K562 (cell line): Measurements from ENCODE around the gene TFPI. TPM values are rescaled to one million over a fixed set of nuclear protein-coding genes. Genes with fewer than 3 reads are reported as not detected.

Experiments used
- CREBBP ChIP-seq: IDR thresholded peaks from one replicate; pipeline ENCODE4 v1.6.1; 2012; ENCODE audit warnings: low read depth, mild to moderate bottlenecking, control low read depth, inconsistent platforms, low read length
- DNMT1 ChIP-seq: fragments of 450-650 bp; IDR thresholded peaks from 2 replicates; pipeline ENCODE4 v1.6.1; 2016; ENCODE audit warnings: antibody characterized with exemption, mild to moderate bottlenecking
- ESRRB ChIP-seq: fragments of 250-450 bp; sonication (Bioruptor Pico); IDR thresholded peaks from 2 replicates; pipeline ENCODE4 v1.5.0; 2020; ENCODE audit warnings: mild to moderate bottlenecking, moderate library complexity, borderline replicate concordance
- IFI16 ChIP-seq: fragments of 250-450 bp; sonication (Bioruptor Pico); IDR thresholded peaks from 2 replicates; pipeline ENCODE4 v2.1.2; 2022; ENCODE audit warnings: mild to moderate bottlenecking, inconsistent platforms
- L3MBTL2 ChIP-seq: fragments of 450-650 bp; IDR thresholded peaks from 2 replicates; pipeline ENCODE4 v1.6.1; 2016; ENCODE audit warnings: mild to moderate bottlenecking, moderate library complexity
- MCM2 ChIP-seq: fragments of 450-650 bp; IDR thresholded peaks from 2 replicates; pipeline ENCODE4 v1.6.1; 2017; ENCODE audit warnings: low read depth, mild to moderate bottlenecking
- MNT ChIP-seq, 2 experiments: fragments of 450-650 bp; conservative IDR thresholded peaks; 2 replicates each; pipeline ENCODE4 v1.6.1; 2017; ENCODE audit warnings: mild to moderate bottlenecking in 2 of 2, moderate library complexity in 2 of 2
- PURB ChIP-seq: sonication (generic); formaldehyde crosslinking; IDR thresholded peaks from 2 replicates; pipeline ENCODE4 v1.9.0; 2021; ENCODE audit warnings: low read depth, mild to moderate bottlenecking, missing genetic modification reagents
- RFX7 ChIP-seq: fragments of 250-450 bp; sonication (Bioruptor Pico); IDR thresholded peaks from 2 replicates; pipeline ENCODE4 v1.5.1; 2021; ENCODE audit warnings: mild to moderate bottlenecking
- TARDBP ChIP-seq: fragments of 450-650 bp; IDR thresholded peaks from 2 replicates; pipeline ENCODE4 v1.6.1; 2016
- TRIM24 ChIP-seq, 2 experiments: fragments of 450-650 bp; IDR thresholded peaks; 2 replicates each; pipeline ENCODE4 v1.6.1; 2016
- ZNF143 ChIP-seq: sonication (generic); formaldehyde crosslinking; IDR thresholded peaks from 2 replicates; pipeline ENCODE4 v1.9.0; 2022; ENCODE audit warnings: mild to moderate bottlenecking, missing genetic modification reagents
- ZNF174 ChIP-seq: fragments of 250-450 bp; sonication (Bioruptor Pico); IDR thresholded peaks from 2 replicates; pipeline ENCODE4 v1.4.0; 2020; ENCODE audit warnings: mild to moderate bottlenecking
- ZNF695 ChIP-seq: fragments of 450-650 bp; formaldehyde crosslinking; IDR thresholded peaks from 2 replicates; pipeline ENCODE4 v1.4.0; 2020; ENCODE audit warnings: mild to moderate bottlenecking, moderate library complexity
- ZNF766 ChIP-seq: fragments of 200-800 bp; sonication (Bioruptor generic); conservative IDR thresholded peaks from 2 replicates; pipeline ENCODE4 v1.6.1; 2016; ENCODE audit warnings: missing genetic modification characterization, missing compliant biosample characterization
- polyA plus RNA-seq, 8 experiments: library from polyadenylated mRNA; depleted of rRNA in 4 of 8; stranded (reverse) in 5 of 8; unstranded in 3 of 8; fragments of >200 nt; fragmentation: Nextera tagmentation in 2 of 8; fragmentation: Illumina TruSeq in 1 of 8; extraction: Ambion mirVana in 2 of 8; extraction: Trizol in 1 of 8; gene quantifications; 2 replicates each; pipeline versions ENCODE4 v1.2.1 to v1.2.3, GENCODE V29; 2011 to 2014; ENCODE audit warnings: inconsistent platforms in 1 of 8, missing spikeins in 1 of 8
- total RNA-seq, 7 experiments: library from RNA; depleted of rRNA in 6 of 7; stranded (reverse); fragments of >200 nt in 6 of 7; fragmentation: Illumina TruSeq in 2 of 7; extraction: Trizol in 2 of 7; gene quantifications; 2 replicates each; pipeline versions ENCODE4 v1.2.1 to v1.2.3, GENCODE V29; 2011 to 2021; ENCODE audit warnings: low replicate concordance in 1 of 7

TFPI gene
- total and polyA plus RNA-seq, 9 of the 15 experiments (the other 6 are each of a cell fraction or from before 2014, with no cell fraction given), result 53.5 to 219 (median 100) TPM

GRCh38 chr2:187548656-187549055, 5.6 kb downstream of the TFPI start (continued):
- TF ChIP-seq PURB (CRISPR knock-in tag) (no peak), RFX7 (CRISPR knock-in tag) (no peak), TRIM24 (IDR thresholded peaks at IDR 0.05) (no peak), ZNF695 (no peak), ZNF143 (CRISPR knock-in tag) (no peak), DNMT1 (no peak), MCM2 (no peak), L3MBTL2 (no peak), CREBBP (no peak), IFI16 (CRISPR knock-in tag) (no peak), ZNF174 (no peak), ZNF766 (CRISPR knock-in tag) (no peak), MNT (conservative IDR thresholded peaks at IDR 0.05) (no peak), ESRRB (no peak), TARDBP (no peak)
